ENCODE data around the gene RABGAP1. TPM values are rescaled to one million over a fixed set of nuclear protein-coding genes. Genes with fewer than 3 reads are reported as not detected.
"Not testable (repeated sequence)": the region's sequence is repeated elsewhere in the genome, so short reads cannot be mapped to it uniquely, and the experiment has no call there.

The RABGAP1 gene
- 10 to 100 TPM; 38.3 to 78.3 (median 48.5) TPM for total RNA-seq

GRCh38 chr9:122940749-122941581, at the start of gene RABGAP1:
Gene RABGAP1 (plus strand): TSS chr9:122941020. CDS start chr9:122957060, 16,040 bp downstream.
- ATAC-seq (ENCODE audit: low FRiP score): peak; percentile 99

GRCh38 chr9:122897969-122898368, 42.9 kb upstream of the RABGAP1 start:
- no peak for TF ChIP-seq CTCF (IDR thresholded peaks at IDR 0.05)
- DNase-seq (ENCODE audit: low spot score): no peak
- no peak for ATAC-seq (ENCODE audit: low FRiP score)

More at GRCh38 chr9:122940749-122941581, at the start of gene RABGAP1:
- DNase-seq (ENCODE audit: low spot score): peak; percentile 97
- no peak for TF ChIP-seq CTCF (IDR thresholded peaks at IDR 0.05)

GRCh38 chr9:122900791-122901190, 40.0 kb upstream of the RABGAP1 start:
- no peak for TF ChIP-seq CTCF (IDR thresholded peaks at IDR 0.05)
- DNase-seq (ENCODE audit: low spot score): no peak
- ATAC-seq (ENCODE audit: low FRiP score): no peak

GRCh38 chr9:122904466-122904822, 36.4 kb upstream of the RABGAP1 start:
- ATAC-seq (ENCODE audit: low FRiP score): peak; percentile 58
- DNase-seq (ENCODE audit: low spot score): no peak
- TF ChIP-seq CTCF (IDR thresholded peaks at IDR 0.05): no peak

GRCh38 chr9:122904823-122905710, 35.8 kb upstream of the RABGAP1 start, which contains the start of gene RC3H2:
Gene RC3H2 (minus strand): TSS chr9:122905359. CDS start chr9:122897509, 7,850 bp downstream.
- no peak for TF ChIP-seq CTCF (IDR thresholded peaks at IDR 0.05)
- peak; percentile 99 for ATAC-seq (ENCODE audit: low FRiP score)
- DNase-seq (ENCODE audit: low spot score): peak; percentile 87

GRCh38 chr9:122906122-122906521, 34.7 kb upstream of the RABGAP1 start:
- DNase-seq (ENCODE audit: low spot score); ATAC-seq (ENCODE audit: low FRiP score): not testable (repeated sequence)

GRCh38 chr9:122912671-122912963, 28.2 kb upstream of the RABGAP1 start:
- ATAC-seq (ENCODE audit: low FRiP score) (no peak), DNase-seq (ENCODE audit: low spot score) (no peak)
- TF ChIP-seq CTCF (IDR thresholded peaks at IDR 0.05): no peak
